Measurements from ENCODE around the gene FAIM2.
A peak's percentile ranks its signal among the peaks of the same experiment; 100 is the strongest.
"Not testable (repeated sequence)": the region's sequence is repeated elsewhere in the genome, so short reads cannot be mapped to it uniquely, and the experiment has no call there.

The FAIM2 gene

DNA sequence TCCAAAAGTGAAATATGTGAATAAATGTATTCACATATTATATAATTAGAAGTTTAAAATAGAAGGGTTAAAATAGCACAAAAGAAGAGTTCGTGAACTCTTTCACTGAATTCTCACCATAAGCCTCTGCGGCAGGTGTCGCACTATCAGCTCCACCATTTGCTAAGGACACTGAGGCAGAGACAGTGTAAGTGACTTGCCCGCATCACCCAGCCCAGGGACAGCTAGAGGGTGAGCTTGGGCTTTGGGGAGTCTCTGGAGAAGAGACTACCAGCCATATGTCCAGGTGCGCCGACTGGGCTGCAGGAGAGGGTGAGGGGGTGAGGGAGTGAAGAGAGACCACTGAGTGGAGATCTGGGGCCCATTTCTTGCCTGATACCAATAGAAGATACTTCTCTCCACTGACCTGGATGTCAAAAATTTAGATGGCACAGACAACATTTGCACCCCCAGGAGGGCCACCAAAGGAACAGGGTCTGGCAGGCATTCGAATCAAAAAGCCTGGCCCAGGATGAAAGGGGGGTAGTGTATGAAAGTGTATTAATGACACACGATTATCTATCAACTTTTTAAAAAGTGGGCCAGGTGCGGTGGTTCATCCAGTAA, 28.5 kb downstream of the FAIM2 start:
- DNase-seq: no peak

- DNase-seq: no peak
Observed at GRCh38 chr12:49874142-49874897, 29.4 kb downstream of the FAIM2 start.

DNA sequence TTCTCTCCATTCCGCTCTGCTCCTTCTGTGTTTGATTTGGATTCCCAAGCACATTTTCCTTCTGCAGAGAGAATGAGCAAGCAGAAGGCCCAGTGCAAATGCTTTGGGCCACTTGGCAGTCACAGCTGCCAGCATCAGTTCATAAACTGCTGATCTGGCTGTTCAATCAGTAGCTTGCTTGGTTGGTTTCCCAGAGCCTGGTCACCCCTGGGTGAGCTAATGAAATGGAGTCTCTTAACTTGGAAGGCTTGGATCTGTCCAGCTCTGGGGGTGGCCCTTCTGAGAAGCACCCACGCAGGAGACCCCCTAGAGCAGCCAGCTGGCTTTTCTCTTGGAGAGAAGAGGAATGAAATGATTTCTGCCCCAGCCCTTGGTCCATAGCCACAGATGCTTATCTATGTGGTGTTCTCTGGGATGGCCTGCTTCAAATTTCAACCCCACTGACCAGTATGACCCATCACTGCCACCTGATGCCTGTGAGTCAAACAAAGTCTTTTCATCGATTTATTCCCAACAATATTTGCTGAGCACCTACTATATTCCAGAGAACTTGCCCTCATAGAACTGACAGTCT, 30.3 kb downstream of the FAIM2 start:
- DNase-seq: no peak

DNA sequence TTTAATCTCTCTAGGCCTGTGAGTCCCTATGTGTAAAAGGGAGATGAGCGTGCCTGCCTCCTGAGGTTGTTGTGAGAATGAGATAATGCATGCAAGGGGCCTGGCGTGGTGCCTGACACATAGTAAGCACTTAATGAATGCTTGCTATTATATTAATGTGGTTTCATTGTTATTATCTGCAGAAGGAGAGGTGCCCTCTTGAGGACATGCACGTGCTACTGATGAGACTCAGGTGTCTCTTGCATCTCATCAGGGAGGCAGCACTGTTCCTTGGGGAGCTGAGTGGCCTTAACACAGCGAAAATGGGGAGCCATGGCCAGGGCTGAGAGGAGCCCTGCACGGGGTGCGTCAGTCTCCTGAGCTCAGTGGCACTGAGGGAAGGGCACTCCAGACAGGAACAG, 30.9 kb downstream of the FAIM2 start:
- DNase-seq: no peak

DNA sequence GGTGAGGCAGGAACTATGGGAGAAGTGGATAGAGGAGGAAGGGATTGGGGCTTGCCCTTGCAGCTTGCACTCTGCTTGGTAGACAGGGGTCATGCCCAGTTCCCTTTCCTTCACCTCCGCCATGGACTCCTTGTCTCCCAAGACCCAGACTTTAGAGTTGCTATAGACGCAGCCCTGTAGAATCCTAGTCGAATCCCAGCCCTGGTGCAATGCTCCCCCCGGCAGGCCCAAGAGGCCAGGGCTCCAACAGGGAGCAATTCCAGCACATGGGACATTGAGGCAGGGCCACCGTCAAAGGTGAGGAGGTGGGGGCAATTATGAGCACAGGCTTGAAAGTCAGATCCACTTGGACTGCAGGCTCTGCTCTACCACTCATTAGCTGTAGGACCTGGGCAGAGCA, 31.3 kb downstream of the FAIM2 start:
- no peak for DNase-seq

GRCh38 chr12:49871811-49872251, 31.9 kb downstream of the FAIM2 start:
- DNase-seq: not testable (repeated sequence)

GRCh38 chr12:49871263-49871561, 32.5 kb downstream of the FAIM2 start:
- DNase-seq: no peak

DNA sequence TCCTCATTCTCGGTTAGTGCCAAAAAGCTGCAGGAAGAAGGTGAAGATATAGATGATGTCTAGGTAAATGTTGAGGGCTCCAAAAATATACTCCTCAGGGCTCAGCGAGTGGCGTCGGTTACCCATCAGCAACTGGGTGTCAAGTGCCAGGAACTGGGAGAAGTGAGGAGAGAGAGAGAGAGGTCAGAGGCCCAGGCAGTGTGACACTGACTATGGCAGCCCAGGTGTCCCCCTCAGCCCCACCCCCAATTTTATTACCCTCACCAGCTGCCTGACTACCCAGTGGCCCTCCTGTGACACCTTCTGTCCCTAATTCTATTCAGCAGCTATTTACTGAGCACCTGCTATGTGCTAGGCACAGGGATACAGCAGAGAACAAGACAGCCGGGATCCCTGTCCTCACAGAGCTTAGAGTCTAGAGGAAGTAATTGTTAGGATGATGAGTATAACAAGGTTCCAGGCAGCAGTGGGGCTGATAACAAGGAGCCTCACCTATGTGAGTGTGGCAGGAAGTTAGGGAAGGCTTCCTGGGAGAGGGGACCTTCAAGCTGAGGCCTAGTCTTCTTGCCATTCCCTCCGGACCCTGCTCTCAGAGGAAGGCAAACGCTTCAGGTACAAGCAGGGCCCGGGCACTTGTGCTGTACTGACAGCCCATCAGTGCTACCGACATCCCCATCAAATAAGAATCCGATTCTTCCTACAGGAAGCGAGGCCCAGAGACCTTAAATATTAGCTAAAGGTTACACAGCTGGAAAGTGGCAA, 33.0 kb downstream of the FAIM2 start:
- DNase-seq: no peak

DNA sequence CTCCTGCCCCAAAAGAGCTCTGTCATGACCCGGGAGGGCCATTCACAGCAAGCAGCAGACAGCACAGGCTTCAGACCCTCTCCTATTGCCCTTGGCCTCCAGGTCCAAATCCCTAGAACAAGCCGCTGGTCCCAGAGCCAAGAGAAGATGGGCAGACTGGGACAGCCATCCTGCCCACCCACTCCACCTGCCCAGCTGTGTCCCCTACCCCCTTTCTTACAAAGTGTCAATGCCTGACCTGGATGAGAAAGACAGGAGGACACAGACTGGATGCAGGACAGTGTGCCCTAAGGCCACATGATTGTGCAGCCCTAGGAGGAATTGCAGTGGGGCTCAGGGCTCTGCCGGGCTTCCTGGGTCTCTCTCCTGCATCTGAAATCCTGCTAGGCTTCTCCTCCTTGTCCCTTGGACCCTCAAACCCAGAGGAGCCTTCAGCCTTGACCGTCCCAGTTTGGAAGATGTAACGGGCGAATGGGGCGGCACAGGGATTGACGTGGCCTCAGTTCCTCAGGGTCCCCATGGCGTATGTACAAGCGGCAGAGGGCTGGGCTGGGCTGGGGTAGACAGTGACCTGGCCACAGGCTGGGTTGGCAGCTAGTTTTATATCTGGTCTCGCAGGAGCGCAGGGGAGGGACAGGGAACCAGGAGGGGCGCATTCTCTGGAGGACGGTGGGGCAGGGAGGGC, 33.7 kb downstream of the FAIM2 start:
- no peak for DNase-seq

DNA sequence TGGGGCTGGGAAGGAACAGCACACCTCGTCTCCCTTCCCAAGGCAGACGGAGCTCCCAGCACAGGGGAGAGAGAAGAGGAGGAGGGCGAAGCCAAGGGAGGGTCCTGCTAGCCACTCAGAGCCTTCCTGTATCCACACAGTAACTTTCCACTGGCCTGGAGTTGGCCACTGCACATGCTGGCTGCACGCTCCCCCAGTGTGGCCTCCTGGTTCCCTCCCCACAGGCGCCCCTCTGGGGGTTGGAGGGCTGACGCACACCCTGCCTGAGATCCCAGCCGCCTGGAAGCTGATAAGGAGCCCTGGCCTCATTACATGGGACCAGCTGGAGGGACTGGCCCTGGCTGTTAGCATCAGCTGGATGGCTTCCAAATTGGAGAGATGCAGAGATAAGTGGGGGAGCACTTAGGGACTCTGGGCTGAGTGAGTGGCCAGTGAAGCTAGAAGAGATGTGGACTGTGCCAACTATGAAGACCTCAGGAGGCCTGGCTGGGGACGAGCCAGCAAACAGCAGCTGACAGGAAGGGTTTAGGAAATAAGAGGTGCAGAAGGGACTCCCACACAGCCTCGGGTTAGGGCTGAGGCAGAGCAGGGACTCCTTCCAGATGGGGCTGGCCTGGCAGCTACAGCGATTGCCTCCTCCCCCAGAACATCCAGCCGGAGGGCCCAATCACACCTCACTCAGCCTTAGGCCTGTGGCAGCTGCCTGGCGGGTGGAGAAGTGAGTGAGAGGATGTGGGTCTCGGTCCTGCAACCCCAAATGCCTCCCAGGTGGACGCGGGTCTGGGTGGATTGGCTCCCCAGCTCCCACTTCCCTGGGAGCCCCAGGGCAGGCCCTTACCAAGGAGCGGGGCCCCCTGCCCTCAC, 34.5 kb downstream of the FAIM2 start:
- no peak for DNase-seq

- no peak for DNase-seq
Observed at GRCh38 chr12:49868449-49868848, 35.3 kb downstream of the FAIM2 start.

DNA sequence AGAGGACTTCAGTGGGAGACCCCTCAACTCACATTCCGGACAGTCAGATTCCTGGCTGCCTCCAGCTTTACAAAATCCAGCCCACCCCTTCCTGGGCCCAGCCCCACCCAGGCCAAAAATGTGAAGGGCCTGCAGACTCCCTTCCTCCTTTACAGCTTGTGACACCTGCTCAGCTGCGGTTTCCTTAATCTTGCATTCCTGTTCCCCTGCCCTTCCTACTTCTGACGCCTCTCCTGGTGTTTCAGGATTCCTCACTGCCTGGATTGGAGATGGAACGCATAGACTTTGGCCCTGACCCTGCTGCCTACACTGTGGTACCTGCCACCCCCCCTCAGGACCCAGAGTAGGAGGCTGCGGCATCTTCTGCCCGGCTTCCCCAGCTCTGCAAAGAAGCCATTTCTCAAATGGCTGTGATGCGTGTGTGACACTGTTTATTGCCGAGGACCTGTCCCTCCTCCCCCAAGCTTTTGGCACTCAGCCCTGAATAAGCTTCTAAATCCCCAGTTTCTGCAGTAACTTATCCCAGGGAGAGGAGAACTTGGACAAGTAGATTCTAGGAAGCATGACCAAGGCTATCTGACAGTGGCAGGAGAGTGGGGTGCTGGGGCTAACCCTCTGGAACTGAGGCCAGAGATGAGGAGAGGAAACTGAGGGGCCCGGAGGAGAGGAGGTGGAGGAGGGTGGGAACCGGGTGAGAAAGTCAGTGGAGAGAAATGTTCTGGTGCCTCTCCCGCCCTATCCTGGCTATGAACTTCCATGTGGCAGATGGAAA, 35.9 kb downstream of the FAIM2 start:
- DNase-seq: no peak

DNA sequence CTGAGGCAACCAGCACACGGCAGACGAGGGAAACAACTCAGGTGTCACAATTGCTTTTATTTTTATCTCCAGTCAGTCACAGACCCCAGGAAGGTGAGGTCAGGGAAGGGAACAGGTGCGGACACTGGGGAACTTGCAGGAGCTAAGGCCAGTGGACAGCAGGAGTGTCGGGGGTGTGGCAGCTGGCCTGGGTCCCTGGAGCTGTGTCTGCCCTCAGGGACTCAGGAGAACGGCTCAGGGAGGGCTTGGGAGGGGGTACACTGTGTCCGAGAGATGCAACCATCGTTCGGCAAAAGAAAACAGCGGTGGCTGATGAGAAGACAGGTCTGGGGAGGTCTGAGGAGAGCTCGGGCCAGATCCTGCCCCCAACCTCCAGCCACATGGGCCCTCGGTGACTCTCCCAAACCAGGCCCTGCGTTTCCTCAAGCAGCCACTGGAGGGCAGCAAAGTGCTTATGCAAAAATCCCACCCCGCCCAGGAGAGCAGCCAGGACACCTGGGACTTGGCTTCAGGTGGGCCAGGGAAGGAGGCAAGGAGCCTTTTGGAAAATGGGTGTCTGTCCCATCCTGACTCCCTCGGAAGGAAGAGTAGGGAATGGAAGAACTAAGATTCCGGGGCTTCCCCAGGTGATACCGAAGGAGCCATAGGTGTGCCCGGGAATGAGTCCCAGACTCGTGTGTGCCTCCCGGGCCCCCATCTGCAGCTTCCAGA, 36.7 kb downstream of the FAIM2 start:
- DNase-seq: peak; percentile 79

GRCh38 chr12:49865782-49866135, 37.9 kb downstream of the FAIM2 start:
- DNase-seq: no peak

DNA sequence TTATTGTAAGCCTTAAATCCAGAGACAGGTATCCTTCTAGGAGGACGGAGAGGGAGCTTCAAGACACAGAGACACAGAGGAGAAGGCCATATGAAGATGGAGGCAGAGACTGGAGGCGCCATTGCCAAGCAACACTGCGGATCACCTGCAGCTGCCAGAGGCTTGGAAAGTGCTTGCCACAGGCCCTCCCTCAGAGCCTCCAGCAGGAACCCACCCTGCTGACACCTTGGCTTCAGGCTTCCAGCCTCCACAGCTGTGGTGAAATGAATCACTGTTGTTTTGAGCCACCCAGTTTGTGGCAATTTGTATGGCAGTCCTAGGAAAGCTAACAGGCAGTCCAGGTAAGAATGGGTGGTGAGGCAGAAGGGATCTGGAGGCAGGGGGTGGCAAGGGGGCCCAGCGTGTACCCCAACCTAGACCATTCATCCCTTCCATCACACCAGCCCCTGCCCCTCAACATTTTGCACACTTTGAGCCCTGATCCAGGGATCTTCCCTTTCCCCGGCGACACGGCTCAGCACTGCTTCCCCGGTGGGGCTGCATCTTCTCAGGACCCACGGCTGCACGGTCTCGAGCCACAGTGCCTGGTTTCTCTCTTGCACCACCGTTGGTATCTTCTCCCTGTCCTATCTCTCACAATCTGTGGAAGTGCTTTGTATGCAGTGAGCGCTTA, 38.5 kb downstream of the FAIM2 start:
- no peak for DNase-seq

DNA sequence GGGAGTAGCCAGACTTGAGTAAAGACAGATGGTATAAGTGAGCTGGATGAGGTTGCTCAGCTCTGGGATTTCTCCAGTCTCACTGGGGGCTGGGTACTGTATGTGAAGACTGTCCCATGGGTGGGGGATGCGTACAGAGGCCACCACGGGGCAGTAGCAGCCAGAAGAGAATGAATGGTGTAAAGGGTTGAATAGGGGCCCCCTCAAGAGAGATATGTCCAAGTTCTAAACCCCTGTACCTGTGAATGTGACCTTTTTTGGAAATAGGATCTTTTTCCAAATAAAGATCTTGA, 39.0 kb downstream of the FAIM2 start:
- no peak for DNase-seq

DNA sequence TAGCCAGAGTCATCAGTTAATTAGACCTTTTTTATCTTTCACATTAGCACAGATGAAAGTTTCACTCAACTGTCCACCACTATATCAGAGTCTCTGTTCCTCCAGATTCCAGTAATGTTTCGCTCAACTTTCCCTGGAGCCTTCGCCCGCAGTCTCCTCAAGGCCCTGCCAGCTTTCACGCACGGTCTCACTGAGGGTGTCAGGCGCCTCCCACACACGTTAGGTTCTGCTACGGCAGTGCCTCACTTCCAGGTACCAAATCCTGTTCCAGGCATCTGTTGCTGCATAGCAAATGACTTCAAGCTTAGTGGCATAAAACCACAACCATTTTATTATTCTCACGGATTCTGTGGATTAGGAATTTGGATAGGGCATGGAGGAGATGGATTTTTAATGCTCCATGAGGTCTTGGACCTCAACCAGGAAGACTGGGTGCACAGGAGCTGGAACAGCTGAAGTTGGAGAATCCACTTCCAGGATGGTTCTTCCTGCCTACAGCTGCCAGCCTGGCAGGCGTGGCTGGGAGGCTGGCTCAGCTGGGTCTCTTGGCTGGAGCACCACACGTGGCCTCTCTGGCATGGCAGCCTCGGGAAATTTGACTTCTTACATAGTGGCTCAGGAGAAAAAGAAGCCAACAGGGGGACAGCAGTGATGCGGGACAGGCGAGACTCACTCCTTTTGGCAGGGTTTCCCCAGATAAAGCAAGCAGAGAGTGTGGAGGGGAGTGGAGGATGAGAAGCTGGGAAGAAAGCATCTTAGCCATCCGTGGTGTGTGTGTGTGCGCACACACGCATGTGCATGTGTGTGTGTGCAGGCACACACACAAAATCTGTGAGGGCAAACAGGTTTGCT, 39.5 kb downstream of the FAIM2 start:
- DNase-seq: no peak

DNA sequence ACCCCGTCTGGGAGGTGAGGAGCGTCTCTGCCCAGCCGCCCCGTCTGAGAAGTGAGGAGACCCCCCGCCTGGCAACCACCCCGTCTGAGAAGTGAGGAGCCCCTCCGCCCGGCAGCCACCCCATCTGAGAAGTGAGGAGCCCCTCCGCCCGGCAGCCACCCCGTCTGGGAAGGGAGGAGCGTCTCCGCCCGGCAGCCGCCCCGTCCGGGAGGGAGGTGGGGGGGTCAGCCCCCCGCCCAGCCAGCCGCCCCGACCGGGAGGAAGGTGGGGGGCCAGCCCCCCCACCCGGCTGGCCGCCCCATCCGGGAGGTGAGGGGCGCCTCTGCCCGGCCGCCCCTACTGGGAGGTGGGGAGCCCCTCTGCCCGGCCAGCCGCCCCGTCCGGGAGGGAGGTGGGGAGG, 42.8 kb downstream of the FAIM2 start:
- not testable (repeated sequence) for DNase-seq

DNA sequence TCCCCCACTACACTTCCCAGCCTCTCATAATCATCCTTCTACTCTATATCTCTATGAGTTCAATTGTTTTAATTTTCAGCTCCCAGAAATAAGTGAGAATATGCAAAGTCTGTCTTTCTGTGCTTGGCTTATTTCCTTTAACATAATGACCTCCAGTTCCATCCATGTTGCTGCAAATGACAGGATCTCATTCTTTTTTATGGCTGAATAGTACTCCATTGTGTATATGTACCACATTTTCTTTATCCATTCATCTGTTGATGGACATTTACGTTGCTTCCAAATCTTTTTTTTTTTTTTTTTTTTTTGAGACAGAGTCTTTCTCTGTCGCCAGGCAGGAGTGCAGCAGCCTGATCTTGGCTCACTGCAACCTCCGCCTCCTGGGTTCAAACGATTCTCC, 47.8 kb downstream of the FAIM2 start:
- DNase-seq: not testable (repeated sequence)

GRCh38 chr12:49854976-49855375, 48.7 kb downstream of the FAIM2 start:
- DNase-seq: no peak
